Skeletal muscle tissue (tissue), 4 donors: ENCODE results near the gene ATAD3C. TPM values are rescaled to one million over a fixed set of nuclear protein-coding genes. Genes with fewer than 3 reads are reported as not detected.

ENCODE experiments used
- H3K27ac ChIP-seq: one replicate; pipeline ENCODE4 v1.7.0; 2013; ENCODE audit warnings: mild to moderate bottlenecking, low read depth, low read length, inconsistent platforms
- H3K27me3 ChIP-seq, 3 donors: one replicate each; pipeline ENCODE4 v1.7.0; 2013; ENCODE audit warnings: low read length in 3 of 3; ENCODE audit not compliant: control insufficient read depth in 3 of 3, insufficient read depth in 3 of 3
- H3K36me3 ChIP-seq, 3 donors: one replicate each; pipeline ENCODE4 v1.7.0; 2013; ENCODE audit warnings: low read length in 3 of 3; ENCODE audit not compliant: control insufficient read depth in 3 of 3, insufficient read depth in 3 of 3
- H3K4me1 ChIP-seq, 3 donors: one replicate each; pipeline ENCODE4 v1.7.0; 2013; ENCODE audit warnings: low read length in 3 of 3, mild to moderate bottlenecking in 3 of 3; ENCODE audit not compliant: control insufficient read depth in 3 of 3, insufficient read depth in 3 of 3
- H3K4me3 ChIP-seq, 3 donors: one replicate each; pipeline ENCODE4 v1.7.0; 2013; ENCODE audit warnings: low read length in 3 of 3
- H3K9ac ChIP-seq, 3 donors: one replicate each; pipeline ENCODE4 v1.7.0; 2013; ENCODE audit warnings: low read length in 3 of 3, mild to moderate bottlenecking in 3 of 3, moderate library complexity in 2 of 3, low read depth in 1 of 3
- H3K9me3 ChIP-seq, 3 donors: one replicate each; pipeline ENCODE4 v1.7.0; 2013; ENCODE audit warnings: low read length in 3 of 3; ENCODE audit not compliant: control insufficient read depth in 3 of 3
- total RNA-seq: library from RNA; depleted of rRNA; stranded (reverse); fragments of >200 nt; gene quantifications from one replicate; pipeline ENCODE4 v1.2.3, GENCODE V29; 2014
- donor health status: Osteomylitis.

Gene ATAD3C
- total RNA-seq, 1 donor from 2014 or later: not detected

DNA sequence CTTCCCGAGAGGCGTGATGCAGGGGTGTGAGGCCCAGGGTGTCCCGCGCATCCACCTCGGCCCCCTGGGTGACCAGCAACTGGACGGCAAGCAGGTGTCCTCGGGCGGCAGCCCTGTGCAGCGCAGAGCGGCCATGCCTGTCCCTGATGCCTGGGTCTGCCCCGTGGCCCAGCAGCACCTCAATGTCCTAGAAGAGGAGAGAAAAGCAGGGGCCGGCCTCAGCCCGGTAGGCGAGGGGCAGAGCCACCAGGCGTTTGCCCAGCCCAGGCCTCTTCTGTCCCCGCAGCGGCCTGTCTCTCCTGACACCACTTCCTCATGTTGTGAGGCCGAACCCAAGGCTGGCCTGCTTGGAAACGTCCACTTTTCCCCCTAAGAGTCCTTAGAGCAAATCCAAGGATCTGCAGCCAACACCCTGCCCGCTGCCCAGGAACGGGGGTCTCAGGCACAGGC lies 30.1 kb upstream of the ATAD3C start:
- Histone ChIP-seq H3K4me3 (peak overlapping the region; percentile 23 to 52 (median 51)), H3K9me3 (no peaks in the 10 kb centered on the region), H3K27ac (no peak overlapping the region), H3K9ac (peak overlapping the region in 2 of 3 donors; percentile 68 to 74), H3K4me1 (peaks cover 0 to 5% (median 2%) of the 10 kb centered on the region in 3 donors), H3K27me3 (peaks cover 0 to 10% (median 0%) of the 10 kb centered on the region in 3 donors), H3K36me3 (no peaks in the 10 kb centered on the region)

DNA sequence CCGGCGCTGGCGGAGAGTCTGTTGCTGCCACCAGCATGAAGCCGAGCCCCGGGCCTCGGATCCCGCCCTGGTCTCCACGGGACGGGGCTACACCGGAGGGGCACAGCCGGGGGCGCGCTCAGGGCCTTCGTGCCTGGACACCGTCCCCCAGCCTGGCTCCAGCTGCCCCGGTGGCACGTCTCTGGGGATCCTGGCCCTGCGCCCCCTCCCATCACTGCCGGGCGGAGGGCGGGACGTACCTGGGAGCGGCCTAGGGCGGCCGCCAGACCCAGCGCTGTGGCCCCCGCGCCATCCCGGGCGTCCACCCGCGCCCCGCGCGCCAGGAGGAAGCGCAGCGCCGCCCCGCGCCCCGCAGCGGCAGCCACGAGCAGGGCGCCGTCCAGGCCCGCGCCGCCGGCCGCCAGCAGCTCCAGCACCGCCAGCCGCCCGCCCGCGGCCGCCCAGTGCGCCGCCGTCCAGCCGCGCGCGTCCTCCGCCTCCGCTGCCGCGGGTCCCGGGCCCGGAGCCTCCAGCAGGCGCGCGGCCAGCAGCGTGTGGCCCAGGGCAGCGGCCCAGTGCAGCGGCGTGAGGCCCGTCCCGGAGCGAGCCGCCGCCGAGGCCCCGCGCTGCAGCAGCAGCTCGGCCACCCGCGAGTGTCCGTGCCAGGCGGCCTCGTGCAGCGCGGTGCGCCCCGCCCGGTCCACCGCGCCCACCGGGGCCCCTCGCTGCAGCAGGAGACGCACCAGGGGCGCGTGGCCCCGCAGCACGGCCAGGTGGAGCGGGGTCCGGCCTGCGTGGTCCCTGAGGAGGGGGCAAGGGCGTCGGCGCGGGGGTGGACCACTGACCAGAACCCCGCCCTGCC lies 29.5 kb upstream of the ATAD3C start:
- Histone ChIP-seq H3K9ac (peak overlapping the region in 2 of 3 donors; percentile 68 to 74), H3K36me3 (no peaks in the 10 kb centered on the region), H3K27me3 (peaks cover 0 to 10% (median 0%) of the 10 kb centered on the region in 3 donors), H3K4me1 (peaks cover 0 to 5% (median 2%) of the 10 kb centered on the region in 3 donors), H3K9me3 (no peaks in the 10 kb centered on the region), H3K4me3 (peak overlapping the region; percentile 23 to 52 (median 51)), H3K27ac (no peak overlapping the region)

DNA sequence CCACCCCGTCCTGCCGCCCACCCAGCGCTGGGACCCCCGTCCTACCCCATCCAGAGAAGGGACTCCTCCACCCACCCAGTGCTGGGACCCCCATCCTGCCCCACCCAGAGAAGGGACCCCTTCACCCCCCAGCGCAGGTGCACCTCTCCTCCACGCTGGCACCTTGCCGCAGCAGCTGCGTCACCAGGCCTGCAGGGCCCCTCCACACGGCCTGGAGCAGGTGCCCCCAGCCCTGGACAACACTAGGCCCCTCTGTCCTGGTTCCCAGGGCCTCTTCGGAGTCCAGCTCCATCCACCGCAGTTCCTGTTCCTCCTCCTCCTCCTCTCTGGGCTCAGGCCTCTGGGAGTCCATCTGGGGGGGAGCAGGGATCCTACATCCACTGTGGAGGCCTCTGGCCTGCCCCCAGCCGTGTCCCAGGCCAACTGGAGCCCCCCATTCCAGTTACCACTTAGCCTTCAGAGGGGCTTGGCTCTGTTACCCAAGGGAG lies 28.8 kb upstream of the ATAD3C start:
- peaks cover 0 to 10% (median 0%) of the 10 kb centered on the region in 3 donors for H3K27me3 ChIP-seq
- H3K4me3 ChIP-seq: no peak overlapping the region
- no peaks in the 10 kb centered on the region for H3K9me3 ChIP-seq
- H3K9ac ChIP-seq: peak overlapping the region in 1 of 3 donors; percentile 25
- H3K36me3 ChIP-seq: no peaks in the 10 kb centered on the region
- H3K4me1 ChIP-seq: peaks cover 0 to 5% (median 2%) of the 10 kb centered on the region in 3 donors
- H3K27ac ChIP-seq: no peak overlapping the region

DNA sequence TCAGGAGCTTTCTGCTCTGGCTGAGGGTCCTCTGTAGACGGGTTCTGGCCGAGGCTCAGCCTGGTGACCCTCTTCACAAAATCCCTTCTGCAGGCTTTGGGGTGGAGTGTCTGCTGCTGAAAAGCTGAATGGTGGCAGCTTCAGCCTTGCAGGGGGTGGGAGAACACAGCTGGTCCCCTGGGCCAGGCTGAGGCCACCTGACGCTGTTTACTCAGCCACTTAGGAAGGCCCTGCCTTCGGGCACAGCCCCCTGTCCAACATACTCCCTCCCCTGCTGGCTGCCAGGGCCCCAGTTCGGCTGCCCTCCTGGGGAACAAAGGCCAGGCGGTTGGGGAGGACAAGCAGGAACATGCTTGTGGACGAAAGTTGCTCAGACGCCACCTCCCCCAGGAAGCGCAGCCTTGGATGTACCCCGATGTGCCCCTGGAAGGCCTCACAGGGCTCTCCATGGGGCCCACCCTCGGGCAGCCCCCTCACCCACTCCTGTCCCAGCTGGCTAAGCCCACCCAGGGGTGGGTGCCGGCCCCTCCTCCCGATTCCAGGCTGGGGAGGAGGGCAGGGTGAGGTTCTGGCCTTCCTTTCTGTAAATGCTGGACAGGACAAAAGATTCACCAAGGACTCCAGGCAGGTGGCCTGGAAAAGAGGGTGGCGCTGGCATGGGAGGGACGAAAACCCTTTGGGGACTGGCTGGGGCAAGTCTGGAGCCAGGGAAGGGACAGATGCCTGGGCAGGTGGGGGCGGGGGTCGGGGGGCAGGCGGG lies 28.2 kb upstream of the ATAD3C start, which contains the start of gene ANKRD65:
ANKRD65 (minus strand) TSS at position 130 of the 760 bp plus-strand sequence. CDS start 271 bp downstream, outside the sequence.
- no peaks in the 10 kb centered on the region for H3K36me3 ChIP-seq
- H3K27ac ChIP-seq: no peak within 1 kb of the TSS
- peaks cover 0 to 13% (median 0%) of the 10 kb centered on the region in 3 donors for H3K27me3 ChIP-seq
- H3K4me3 ChIP-seq: peak within 1 kb of the TSS in 2 of 3 donors; percentile 20 to 49
- H3K9ac ChIP-seq: peak within 1 kb of the TSS in 1 of 3 donors; percentile 68
- peaks cover 0 to 5% (median 2%) of the 10 kb centered on the region in 3 donors for H3K4me1 ChIP-seq
- H3K9me3 ChIP-seq: no peaks in the 10 kb centered on the region

DNA sequence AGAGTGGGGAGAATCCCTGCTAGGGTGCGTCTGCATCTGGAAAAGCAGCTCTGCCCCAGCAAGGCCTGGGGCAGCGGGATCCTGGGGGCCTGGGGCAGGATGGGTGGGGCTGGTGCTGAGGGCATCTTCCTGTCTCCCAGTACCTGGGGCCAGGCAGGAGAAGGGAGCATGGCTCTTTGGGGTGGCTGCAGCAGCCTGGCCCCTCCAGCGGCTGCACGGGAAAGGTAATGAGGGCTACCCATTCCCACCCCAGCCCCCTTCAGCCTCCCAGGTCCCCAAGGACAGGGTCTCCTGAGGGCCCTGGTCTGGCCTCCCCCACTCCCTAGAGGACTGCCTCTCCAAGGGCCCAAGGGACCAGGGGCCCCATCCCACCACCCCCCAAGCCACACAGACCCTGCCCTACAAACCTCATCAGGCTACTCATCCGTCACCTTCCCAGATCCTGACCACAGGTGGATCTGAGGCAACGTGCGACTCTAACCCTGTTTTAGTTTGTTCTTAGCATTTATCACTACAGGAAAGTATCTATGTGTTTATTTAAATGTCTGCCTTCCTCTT lies 27.5 kb upstream of the ATAD3C start:
- H3K4me1 ChIP-seq: peaks cover 0 to 5% (median 2%) of the 10 kb centered on the region in 3 donors
- H3K9me3 ChIP-seq: no peaks in the 10 kb centered on the region
- H3K4me3 ChIP-seq: no peak overlapping the region
- no peaks in the 10 kb centered on the region for H3K36me3 ChIP-seq
- H3K27me3 ChIP-seq: peaks cover 0 to 13% (median 0%) of the 10 kb centered on the region in 3 donors
- no peak overlapping the region for H3K9ac ChIP-seq
- no peak overlapping the region for H3K27ac ChIP-seq

DNA sequence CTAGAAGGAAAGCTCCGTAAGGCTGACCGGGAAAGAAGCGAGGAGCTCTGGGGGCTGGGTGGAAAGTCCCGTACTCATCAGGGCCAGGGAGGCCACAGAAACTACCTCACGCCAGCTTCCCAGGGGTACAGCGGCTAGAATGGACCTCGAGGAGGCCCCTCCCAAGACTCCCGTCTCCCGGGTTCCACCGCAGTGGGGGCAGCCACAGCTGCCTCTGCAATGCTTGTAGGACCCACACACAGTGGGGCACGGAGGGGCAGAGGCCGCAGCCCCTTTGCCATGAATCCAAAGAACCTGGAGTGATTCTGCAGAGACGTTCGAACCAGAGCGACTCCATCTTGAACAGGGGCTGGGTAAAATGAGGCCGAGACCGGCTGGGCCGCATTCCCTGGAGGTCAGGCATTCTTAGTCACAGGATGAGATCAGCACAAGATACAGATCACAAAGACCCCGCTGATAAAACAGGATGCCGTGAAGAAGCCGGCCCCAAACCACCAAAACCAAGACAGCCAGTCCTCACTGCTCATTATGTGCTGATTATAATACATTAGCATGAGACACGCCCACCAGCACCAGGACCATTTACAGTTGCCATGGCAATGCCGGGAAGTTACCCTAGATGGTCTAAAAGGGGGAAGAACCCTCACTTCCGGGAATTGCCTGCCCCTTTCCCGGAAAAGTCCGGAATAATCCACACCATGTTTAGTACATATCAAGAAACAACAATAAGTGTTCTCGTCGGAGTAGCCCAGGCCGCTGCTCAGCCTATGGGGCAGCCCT lies 26.8 kb upstream of the ATAD3C start:
- Histone ChIP-seq H3K36me3 (no peaks in the 10 kb centered on the region), H3K9ac (no peak overlapping the region), H3K27me3 (peaks cover 0 to 13% (median 0%) of the 10 kb centered on the region in 3 donors), H3K9me3 (no peaks in the 10 kb centered on the region), H3K4me3 (no peak overlapping the region), H3K27ac (no peak overlapping the region), H3K4me1 (peaks cover 0 to 5% (median 2%) of the 10 kb centered on the region in 3 donors)

DNA sequence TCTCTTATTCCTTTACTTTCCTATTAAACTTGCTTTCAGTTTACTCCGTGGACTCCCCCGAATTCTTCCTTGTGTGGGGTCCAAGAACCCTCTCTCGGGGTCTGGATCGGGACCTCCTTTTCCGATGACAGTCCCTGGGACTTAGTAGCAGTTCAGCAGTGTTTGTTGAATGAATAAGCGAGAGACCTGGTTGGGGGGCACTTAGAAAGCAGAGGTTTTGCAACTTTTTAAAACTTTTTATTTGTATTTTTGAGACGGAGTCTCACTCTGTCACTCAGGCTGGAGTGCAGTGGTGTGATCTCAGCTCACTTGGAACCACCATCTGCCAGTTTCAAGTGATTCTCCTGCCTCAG lies 26.3 kb upstream of the ATAD3C start:
- H3K27ac ChIP-seq: no peak overlapping the region
- H3K4me1 ChIP-seq: peaks cover 0 to 5% (median 2%) of the 10 kb centered on the region in 3 donors

DNA sequence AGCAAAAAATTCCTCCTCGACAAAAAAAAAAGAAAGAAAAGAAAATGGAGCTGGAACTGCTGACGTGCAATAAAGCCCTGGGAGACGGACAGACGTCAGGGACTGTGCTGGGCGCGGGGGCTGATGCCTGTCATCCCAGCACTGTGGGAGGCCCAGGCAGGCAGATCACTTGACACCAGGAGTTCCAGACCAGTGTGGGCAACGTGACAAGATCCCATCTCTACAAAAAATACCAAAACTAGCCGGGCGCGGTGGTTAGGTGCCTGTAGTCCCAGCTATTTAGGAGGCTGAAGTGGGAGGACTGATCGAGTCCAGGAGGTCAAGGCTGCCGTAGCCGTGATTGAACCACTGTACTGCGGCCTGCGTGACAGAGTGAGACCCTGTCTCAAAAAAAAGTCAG lies 24.8 kb upstream of the ATAD3C start:
- Histone ChIP-seq H3K4me3 (no peak overlapping the region), H3K27ac (no peak overlapping the region), H3K9ac (no peak overlapping the region), H3K9me3 (no peaks in the 10 kb centered on the region), H3K27me3 (peaks cover 0 to 19% (median 5%) of the 10 kb centered on the region in 3 donors), H3K4me1 (peaks cover 3 to 8% (median 4%) of the 10 kb centered on the region in 3 donors), H3K36me3 (no peaks in the 10 kb centered on the region)

More for the DNA sequence above, 26.3 kb upstream of the ATAD3C start:
- no peaks in the 10 kb centered on the region for H3K36me3 ChIP-seq
- H3K9me3 ChIP-seq: no peaks in the 10 kb centered on the region
- H3K27me3 ChIP-seq: peaks cover 0 to 15% (median 2%) of the 10 kb centered on the region in 3 donors
- no peak overlapping the region for H3K4me3 ChIP-seq
- no peak overlapping the region for H3K9ac ChIP-seq

DNA sequence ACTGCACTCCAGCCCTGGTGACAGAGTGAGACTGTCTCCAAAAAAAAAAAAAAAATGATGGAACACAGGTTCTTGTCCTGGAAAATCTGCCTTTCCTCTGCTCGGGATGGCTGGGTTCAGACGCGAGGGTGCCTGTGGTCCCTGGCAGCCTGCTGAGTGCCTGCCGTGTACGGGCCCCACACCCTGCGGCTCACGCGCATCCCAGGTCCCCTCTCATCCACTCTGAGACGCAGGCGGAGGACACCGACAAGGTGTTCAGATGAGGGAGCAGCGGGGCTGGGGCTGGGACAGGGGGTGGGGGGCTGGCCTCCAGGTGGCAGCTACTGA lies 24.1 kb upstream of the ATAD3C start:
- no peaks in the 10 kb centered on the region for H3K36me3 ChIP-seq
- H3K27me3 ChIP-seq: peaks cover 0 to 22% (median 5%) of the 10 kb centered on the region in 3 donors
- H3K9ac ChIP-seq: no peak overlapping the region
- no peaks in the 10 kb centered on the region for H3K9me3 ChIP-seq
- H3K4me1 ChIP-seq: peaks cover 9 to 15% (median 10%) of the 10 kb centered on the region in 3 donors
- H3K4me3 ChIP-seq: no peak overlapping the region
- H3K27ac ChIP-seq: no peak overlapping the region
